ENCODE measurements around the gene FAM107B.
"Not testable (repeated sequence)": the region's sequence is repeated elsewhere in the genome, so short reads cannot be mapped to it uniquely, and the experiment has no call there.

Gene FAM107B

DNA sequence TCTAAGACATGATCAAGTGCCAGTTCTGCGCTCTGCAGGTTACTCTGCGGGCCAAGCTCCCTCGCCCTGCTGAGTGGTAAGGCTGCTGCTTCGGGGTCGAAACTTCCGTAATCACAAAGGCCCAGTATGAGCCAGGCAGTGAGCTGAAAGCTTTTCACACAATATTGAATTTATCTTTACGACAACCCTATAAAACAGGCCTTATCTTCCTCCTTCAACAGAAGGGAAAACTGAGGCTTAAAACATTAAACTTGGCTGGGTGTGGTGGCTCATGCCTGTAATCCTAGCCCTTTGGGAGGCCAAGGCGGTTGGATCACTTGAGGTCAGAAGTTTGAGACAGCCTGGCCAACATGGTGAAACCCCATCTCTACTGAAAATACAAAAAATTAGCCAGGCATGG lies 83.3 kb downstream of the FAM107B start:
- no peak for DNase-seq

DNA sequence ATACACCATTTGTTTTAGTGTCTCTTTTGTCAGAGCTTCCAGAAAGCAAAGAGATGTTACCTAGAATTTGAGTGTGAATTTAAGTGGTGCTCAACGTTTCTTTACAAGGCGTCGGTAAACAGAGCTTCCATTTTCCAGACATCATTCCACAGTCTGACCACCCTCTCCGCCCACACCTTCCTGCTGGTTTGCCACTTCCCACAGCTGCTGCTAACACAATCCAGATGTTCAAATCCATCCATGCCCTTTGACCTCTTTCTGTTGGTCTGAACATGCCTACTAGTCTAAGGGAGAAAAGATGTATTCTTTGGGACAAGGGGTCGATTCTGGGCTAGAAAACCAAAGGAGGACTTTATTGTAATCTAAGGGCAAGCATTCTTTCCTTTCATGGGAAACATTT lies 86.1 kb downstream of the FAM107B start:
- no peak for DNase-seq

DNA sequence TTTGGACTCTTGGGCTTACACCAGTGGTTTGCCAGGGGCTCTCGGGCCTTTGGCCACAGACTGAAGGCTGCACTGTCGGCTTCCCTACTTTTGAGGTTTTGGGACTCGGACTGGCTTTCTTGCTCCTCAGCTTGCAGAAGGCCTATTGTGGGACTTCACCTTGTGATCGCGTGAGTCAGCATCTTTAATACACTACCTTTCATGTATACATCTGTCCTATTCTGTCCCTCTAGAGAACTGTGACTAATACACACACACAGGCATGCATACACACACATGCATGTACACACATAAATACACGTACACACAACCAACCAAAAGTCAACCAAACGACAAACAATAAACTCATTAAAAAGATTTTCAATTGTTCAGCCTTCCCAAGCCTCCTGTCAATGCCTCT lies 86.5 kb downstream of the FAM107B start:
- DNase-seq, result not testable (repeated sequence)

DNA sequence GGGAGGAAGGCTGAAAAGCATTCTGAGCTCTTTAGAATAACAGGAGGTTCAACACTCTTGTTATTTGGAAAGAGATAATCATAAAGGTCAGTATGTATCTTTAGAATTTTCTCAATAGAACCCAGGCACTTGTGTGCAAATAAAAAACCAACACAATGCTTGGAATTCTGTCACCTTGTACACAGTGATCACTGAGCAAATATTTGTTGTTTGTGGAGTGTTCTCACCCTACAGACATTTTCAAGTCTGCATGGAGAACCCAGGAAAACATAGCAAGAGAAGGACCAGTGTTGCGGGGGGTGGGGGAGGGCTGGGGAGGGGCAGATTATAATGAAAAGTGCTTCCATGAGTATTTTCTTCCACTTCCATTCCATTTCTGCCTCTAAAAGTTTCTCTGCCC lies 87.4 kb downstream of the FAM107B start:
- DNase-seq, result peak; percentile 75

DNA sequence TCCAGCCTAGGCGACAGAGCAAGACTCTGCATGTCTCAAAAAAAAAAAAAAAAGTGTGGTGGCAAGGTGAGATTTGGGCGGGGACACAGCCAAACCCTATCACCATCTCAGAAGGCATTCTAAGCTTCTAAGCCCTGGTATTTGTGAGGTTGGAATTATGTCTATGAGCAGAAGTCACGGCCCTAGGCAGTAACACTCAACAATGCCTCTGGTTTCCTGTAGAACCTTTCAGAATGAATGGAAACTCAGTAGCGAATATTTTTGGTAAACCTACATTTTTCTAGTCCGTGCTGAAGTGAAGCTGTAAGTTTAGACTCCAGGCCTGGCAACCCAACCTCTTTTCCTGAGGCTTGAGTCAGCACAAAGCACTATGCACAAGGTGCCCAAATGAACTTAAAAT lies 88.3 kb downstream of the FAM107B start:
- DNase-seq, result no peak

DNA sequence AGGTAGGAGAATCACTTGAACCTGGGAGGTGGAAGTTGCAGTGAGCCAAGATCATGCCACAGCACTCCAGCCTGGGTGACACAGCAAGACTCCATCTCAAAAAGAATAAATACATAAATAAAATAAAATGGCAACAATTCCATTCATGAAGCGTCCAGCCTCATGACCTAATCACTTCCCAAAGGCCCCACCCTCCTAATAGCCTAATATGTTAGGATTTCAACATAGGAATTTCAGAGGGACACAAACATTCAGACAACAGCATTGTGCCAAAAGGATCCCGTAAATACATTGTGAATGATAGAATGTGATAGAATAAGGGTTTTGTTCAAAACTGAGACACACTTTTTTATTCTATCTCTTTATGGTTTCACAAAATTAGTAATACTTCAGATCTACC lies 90.3 kb downstream of the FAM107B start:
- no peak for DNase-seq

DNA sequence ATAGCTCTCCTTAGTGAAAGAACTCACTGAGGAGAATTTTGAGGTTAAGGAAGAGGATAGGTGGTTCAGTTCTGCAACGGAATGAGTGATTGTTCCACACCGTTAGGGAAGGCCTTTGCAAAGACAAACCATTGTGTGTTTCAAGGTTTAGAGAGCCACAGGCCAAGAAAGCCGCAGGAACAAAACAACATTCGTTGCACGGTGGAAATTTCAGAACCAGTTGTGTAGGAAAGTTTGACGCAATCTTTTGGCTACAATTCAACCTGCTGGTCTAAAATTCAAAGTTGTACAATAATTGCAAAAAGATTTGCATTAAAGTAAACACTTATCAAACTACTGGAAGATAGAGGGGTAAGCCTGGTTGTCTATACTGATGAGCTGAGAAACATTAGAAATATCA lies 91.4 kb downstream of the FAM107B start:
- DNase-seq, result no peak

DNA sequence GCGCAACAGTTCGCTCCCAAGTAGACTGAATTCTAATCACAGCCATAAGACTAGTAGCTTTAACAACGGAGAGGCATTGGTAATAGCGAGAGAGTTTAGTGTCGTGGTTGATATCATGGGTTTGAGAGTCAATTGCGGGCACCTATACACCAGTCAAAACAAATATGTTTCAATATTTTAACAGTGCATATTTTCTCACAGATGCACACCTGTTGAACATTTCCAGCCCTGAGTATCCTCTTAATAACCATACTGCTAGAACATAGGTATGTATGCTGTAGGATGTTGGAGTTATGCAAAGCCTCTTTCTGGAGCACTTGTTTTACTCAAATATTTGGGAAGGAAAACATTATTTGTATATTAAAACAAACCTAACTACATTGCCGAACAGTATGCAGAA lies 92.9 kb downstream of the FAM107B start:
- DNase-seq, result no peak

DNA sequence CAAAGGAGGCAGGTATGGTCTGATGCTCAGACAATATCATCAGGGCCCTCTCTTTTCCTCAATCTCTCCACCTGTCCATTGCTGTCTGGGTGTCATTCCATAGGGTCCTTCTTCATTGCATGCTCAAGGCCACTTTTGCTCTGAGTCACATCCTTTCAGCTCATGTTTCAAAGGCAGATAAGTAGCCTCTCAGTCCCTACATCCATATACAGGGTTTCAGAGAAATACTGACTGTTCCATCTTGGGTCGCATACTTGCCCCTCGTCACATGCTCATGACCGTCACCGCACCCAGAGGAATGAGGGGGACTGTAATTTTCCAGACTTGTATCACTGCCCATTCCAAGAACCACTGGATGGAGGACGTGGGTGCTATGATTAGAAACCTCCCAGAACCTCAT lies 93.4 kb downstream of the FAM107B start:
- no peak for DNase-seq

DNA sequence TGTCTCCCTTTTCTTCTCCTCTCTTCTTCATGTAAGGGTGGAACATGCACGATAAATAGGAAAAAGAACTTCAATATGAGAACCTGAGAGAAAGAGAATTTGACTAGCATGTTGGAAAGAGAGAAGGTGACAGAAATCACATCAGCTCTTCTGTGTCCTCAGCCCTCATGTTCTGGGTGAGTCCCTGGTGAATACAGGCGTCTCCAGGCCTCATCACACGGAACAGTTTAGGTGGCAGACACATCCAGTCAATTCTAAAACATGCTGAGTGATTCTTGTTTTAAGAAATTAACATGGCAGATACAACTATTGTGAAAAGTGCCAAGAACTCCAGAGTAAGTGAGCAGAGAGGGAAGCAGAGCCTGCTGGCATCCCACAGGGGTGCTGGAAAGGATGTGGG lies 96.1 kb downstream of the FAM107B start:
- DNase-seq, result no peak

DNA sequence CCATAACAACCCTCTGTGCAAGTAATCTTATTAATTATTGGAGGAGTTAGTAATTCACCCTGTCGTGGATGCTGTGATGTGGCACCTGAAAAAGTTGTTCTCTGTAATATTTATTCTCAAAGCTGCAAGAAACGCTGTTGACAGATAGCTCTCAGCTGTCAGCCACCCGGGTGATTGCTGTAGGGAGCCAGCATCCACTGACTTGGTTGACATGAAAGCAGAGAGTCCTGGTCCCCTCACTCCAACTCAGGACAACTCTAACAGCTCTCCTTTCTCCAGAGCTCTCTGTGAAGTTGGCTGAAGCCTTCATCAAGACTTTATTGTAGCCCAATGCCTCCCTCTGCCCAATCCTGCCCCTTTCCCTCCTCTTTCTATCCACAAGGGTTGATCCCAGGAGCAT lies 98.0 kb downstream of the FAM107B start:
- DNase-seq, result no peak

DNA sequence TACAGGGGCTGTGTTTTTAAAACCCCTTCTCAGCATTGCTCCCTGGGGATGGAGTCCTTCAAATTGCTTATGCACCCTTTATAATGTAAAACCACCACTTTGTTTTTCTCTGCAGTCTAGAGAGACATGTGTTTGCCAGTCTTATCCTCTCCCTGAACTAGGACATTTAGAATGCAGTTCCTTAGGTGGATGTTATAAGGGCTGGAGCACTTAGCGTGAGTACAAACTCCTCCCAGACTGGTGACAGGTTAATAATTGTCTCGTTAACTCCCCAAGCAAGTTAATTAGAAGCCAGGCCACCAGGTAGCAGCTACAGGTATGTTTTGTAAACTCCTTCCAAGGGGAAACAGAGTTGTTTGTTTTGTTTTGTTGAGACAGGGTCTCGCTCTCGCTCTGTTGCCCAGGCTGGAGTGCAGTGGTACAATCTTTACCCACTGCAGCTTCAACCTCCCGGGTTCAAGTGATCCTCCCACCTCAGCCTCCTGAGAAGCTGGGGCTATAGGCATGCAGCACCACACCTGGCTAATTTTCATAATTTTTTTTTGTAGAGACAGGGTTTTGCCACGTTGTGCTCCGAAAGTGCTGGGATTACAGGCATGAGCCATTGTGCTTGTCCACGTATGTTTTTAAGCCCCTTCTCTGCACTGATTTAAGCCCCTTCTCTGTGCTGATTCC lies 100.2 kb downstream of the FAM107B start:
- no peak for DNase-seq

DNA sequence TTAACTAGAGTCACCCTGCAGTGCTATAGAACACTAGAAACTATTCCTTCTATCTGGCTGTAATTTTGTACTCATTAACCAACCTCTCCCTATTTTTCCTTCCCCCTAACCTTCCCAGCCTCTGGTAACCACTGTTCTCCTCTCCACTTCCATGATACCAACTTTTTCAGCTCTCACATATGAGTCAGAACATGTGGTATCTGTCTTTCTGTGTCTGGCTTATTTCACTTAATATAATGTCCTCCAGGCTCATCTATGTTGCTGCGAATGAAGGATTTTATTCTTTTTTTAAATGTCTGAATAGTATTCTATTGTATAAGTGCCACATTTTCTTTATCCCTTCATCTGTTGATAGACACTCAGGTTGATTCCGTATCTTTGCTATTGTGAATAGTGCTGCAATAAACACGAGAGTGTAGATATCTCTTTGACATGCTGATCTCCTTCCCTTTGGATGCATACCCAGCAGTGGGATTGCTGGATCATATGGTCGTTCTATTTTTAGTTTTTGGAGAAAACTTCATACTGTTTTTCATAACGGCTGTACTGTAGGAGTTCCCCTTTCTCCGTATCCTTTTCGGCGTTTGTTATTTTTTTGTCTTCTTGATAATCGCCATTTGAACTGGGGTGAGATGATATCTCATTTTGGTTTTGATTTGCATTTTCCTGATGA lies 101.4 kb downstream of the FAM107B start:
- DNase-seq, result no peak

DNA sequence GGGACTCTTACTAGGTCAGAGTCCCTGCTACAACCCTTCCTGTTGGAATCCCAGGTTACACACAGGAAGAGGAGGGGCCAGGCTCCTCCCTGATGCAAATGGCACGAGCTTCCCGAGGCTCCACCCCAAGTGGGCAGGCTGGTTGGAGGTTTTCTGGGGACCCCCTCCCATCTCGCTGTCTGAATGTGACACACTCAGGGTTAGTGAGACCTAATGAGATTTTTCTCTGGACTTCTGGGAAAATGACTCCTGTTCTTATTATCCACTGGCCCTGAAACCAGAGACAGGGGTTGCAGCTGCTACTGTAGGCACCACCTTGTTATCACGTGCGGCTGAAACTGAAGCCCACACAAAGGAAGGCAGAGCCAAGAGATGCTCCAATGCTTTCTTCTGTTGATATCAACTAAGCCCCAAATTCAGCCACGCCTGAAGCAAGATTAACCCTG lies 103.3 kb downstream of the FAM107B start:
- DNase-seq, result no peak

DNA sequence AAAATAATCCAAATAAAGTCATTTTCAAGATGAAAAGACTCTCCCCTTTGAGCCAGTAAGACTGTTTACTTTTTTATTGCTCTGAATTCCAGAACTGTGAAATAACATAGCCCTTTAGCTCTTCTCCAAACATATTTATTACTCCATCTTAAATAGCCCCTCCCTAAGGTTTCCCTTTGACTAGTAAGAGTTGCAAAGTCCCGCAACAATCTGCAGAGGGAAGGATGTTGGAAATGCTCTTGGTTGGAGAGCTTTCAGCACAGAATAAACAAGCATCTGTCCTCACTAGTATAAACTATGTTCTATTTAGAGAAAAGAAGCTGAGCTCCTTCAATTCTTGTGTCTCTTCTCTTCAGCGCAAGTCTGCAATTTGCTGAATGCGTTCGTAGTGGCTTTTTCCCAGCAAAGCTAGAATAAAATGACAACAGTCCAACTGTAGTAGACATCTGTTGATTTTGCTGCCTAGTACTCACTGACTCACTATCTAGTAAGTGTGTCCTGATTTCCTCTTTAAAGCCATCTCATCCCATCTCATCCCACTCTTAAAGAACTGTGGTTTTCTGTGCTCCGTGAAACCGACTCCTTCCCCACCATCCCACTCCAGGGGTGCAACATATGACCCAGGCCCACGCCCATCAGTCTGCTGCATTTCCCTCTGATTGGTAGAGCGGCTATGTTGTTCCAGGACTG lies 104.0 kb downstream of the FAM107B start:
- no peak for DNase-seq

DNA sequence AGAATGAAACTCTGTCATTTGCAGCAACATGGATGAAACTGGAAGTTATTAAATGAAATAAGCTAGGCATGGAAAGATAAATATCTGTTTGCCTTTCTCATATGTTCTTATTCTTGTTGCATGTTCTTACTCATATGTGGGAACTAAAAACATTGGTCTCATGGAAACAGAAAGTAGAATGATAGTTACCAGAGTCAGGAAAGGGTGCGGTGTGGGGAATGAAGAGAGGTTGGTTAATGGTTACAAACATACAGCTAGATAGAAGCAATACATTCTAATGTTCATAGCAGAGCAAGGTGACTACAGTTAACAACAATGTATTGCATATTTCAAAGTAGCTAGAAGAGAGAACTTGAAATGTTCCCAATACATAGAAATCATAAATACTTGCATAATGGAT lies 105.1 kb downstream of the FAM107B start:
- no peak for DNase-seq

DNA sequence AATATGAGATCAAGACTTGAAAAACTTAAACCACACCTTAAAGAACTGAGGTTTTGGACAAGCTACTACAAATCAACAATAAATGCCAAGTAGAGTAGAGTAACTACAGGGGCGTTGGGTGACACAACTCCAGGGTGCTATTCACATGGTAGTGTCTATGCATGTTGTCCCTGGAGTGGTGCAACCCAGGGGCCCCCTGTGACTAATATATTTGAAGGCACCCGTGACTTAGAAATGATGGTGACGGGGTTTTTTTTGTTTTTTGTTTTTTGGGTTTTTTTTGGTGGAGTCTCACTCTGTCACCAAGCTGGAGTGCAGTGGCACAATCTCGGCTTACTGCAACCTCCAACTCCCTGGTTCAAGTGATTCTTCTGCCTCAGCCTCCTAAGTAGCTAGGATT lies 106.9 kb downstream of the FAM107B start:
- DNase-seq, result no peak

DNA sequence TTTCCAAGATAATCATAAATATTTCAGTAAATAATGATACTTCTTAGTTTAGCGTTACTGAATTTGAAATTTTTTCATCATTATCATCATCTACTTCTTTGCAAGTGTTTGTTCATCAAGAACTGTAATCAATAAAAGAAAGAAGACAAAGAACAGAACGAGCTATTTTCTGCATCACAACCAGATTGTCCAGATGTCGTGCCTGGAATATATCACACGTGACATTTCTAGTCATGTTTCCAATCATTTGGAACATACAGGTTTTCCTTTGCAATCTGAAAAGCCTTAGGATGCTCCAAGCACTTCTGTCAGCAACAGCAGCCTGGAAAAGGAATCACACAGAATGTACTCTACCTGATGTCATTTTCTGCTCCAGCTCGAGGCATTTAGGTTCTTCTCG lies 107.4 kb downstream of the FAM107B start:
- DNase-seq, result no peak

DNA sequence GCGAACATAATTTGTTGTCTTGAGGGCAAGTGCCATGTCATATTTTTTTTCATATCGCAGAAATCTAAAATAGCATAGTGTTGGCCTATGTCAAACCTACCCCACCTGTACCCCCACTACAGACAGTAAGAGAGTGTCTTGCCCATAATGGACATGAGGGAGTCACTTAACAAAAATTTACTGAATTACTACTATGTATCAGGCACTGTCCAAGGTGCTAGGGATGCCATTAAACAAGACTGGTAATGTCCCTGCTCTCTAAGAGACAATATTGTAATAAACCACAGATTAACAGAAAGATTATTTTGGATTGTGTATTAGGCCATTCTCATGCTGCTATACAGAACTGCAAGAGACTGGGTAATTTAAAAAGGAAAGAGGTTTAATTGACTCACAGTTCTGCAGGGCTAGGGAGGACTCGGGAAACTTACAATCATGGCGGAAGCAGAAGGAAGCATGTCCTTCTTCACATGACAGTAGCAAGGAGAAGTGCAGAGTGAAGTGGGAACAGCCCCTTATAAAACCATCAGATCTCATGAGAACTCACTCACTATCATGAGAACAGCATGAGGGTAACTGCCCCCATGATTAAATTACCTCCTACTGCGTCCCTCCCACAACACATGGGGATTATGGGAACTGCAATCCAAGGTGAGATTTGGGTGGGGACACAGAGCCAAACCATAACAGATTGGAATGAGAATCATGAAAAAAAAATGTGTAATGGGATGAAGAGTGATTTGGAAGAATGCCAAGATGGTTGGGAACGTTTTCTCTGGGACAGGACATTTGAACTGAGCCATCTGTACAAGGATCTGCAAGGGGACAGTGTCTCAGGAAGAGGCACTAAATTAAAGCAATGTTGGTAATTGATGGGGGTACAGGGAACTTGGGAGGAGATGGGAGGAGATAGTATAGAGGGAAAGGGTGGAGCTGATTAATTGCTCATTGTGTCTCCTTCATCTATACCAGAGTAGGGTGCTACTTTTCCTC lies 108.5 kb downstream of the FAM107B start:
- DNase-seq, result no peak

DNA sequence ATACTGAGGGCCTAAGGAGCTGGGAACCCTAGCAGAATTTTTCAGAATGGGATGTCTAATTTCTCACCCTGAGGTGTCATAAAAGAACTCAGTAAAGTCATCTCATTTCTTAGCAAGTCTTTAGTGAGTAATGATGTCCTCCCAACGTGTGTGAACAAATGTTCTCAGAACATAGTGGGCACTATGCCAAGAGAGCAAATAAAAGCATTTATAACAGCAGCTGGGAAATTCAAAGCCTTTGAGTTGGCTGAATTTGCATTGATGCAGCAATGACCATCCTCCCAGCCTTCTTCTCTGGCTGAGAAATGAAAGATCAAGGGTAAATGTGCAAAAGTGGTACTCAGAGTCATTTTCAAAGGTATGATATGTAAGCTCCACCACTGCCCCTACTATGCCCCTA lies 109.4 kb downstream of the FAM107B start:
- peak; percentile 36 for DNase-seq

DNA sequence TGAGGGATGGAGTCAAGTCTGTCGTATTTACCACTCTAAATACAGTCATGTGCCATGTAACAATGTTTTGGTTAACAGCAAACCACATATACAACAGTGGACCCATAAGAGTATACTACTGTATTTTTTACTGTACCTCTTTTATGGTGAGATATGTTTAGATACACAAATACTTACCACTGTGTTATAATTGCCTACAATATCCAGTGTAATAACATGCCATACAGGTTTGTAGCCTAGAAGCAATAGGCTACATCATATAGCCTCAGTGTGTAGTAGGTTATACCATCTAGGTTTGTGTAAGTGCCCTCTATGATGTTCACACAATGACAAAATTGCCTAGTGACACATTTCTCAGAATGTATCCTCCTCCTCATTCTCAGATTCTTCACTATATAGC lies 110.4 kb downstream of the FAM107B start:
- DNase-seq, result no peak

DNA sequence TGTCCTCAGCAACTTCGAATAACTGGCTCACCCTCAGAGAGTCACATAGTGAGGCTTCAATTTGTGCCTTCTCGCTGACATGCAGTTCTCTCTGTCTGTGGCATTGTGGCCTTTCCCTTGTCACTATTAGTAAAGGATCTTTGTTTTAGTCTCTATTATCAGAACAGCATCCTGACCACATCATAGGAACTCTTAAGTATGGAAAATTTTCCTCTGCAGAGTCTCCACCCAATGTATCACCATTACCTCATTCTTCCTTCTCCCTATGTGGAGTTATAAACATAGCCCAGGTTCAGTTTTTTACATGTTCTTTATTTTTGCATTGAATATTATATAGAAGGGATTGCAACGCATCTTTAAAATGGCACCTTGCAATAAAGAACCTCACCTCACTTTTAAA lies 112.9 kb downstream of the FAM107B start:
- DNase-seq, result no peak

DNA sequence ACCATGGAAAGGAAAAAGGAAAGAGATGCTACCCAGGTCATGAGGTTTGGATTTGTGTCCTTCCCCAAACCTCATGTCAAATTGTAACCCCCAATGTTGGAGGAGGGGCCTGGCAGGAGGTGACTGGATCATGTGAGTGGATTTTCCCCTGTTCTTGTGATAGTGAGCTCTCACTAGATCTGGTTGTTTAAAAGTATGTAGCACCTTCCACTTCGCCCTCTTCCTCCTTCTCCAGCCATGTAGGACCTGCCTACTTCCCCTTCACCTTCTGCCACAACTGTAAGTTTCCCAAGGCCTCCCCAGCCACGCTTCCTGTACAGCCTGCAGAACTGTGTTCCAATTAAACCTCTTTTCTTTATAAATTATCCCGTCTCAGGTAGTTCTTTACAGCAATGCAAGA lies 113.9 kb downstream of the FAM107B start:
- no peak for DNase-seq
